Activated CD8-positive, alpha-beta memory T cell treated with anti-CD3 and anti-CD28 coated beads, Interleukin-2, amount 50 U/mL, for 24 hours (primary cell): ENCODE data around the gene KRT15.

Experiments
- DNase-seq: peaks from one replicate; pipeline ENCODE4 v3.0.0-alpha.2; 2020; ENCODE audit errors: extremely low read depth

The KRT15 gene

DNA sequence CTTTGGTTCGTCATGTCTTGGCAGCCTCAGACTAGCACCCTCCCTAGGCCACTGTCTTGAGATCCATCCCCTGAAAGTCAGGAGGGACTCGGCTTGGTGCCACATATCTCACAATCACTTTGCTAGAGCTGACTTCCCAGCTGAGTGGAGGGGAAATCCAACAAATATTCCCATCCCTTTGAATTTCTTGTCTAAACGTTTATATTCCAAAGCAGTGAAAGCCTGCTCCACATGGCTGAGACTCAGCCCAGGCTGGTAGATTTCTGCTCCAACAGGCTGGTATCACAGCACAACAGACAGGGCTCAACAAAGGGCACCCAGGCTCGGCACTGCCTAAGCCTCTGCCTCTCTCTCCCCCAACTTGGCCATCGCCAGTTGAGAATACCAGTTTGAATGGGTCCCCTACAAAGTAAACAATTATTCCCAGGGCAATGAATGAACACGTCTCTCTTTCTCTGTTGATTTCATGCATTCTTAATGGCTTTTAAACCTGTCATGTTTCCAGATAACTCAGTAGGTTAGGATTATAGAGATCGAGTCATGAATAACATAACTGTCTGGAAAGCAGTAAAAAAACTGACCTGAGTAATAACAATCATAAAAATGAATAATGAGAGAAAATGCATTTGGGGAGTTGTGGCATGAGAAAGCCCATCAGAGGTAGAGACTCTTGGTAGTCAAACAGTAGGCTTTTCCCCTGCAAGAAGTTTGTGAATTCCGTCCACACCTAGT, 14.3 kb downstream of the KRT15 start:
- no peak for DNase-seq

DNA sequence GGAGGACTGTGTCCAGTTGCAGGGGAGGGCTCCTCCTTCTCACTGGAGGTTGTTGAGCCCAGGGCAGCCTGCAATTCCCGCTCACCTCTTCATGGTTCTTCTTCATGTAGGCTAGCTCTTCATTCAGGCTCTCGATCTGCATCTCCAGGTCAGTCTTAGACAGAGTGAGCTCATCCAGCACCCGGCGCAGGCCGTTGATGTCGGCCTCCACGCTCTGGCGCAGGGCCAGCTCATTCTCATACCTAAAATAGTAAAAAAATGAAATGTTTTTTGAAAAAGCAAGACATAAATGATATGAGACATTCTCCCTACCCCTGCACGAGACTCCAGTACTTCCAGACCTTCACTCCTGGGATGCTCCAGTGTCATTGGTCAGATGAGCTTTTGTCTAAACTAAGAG, 15.5 kb downstream of the KRT15 start:
- DNase-seq, result no peak

DNA sequence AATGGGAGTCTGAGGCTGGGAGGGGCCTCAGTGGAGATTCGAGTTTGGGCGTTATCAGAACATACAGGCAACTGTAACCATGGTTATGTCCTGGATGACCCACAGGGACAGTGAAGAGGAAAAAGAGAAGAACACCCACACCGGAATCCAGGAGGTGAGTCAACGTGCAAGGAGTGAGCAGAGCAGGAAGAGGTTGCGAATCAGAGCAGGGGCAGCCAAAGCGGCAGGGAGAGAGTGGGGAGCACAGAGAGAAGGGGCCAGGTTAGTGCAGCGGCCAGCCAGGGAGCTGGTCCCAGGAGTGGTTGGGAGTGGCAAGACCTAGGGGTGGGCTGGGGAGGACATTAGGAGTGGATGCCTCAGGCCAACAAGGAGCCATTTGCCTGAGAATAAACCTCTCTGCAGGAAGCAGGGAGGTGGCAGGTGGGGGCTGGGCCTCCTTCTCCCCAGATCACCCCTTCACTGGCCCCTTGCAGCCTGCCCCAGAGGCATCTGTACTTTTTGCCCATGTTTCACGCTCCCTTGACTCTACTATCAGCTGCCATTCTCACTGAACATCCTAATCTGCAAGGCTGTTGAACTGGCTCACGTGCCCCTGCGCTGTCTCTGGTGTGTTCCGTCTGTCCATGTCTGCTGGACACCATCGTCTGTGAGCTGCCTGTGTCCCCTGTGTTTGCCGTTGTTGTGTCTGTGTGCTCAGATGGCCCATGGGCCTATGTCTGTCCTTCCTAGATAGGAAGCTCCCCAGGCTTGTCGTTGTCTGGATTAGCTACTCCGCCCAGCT, 18.4 kb downstream of the KRT15 start:
- no peak for DNase-seq

DNA sequence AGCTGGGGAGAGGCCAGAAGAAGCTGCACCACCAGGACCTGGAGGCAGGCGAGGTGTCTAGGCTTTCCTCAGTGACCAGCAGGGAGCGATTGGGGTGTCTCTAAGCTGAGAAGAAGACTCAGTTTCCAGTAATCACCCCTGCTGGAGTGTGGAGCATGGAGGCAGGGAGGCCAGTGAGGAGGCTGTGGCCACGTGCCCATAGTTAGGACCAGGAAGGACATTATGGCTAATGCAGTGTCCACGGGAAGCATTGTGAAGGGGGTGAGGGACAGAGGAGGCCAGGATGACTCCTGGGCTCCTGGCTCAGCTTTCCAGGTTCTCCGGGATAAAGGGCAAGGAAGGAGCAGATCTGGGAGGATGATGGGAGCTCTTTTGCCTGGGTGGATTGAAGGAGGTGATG, 19.0 kb downstream of the KRT15 start:
- DNase-seq, result no peak

DNA sequence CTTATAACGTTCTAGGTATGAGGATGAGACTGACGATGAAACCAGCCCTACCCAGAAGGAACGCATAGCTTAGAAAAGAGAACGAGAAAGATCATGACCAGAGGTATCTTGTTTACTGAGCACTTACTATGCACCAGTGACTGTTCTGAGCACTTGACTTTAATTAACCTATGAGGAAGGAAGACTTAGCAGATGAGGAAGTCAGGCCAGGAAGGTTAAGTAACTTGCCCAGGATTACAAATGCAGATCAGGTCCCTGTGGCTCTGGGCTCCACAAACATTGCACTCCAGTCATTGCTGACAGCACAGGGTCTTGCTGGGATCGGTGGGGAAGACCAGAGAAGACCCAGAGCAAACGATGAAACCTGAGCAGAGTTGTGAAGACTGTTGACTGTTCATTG, 20.4 kb downstream of the KRT15 start:
- no peak for DNase-seq

DNA sequence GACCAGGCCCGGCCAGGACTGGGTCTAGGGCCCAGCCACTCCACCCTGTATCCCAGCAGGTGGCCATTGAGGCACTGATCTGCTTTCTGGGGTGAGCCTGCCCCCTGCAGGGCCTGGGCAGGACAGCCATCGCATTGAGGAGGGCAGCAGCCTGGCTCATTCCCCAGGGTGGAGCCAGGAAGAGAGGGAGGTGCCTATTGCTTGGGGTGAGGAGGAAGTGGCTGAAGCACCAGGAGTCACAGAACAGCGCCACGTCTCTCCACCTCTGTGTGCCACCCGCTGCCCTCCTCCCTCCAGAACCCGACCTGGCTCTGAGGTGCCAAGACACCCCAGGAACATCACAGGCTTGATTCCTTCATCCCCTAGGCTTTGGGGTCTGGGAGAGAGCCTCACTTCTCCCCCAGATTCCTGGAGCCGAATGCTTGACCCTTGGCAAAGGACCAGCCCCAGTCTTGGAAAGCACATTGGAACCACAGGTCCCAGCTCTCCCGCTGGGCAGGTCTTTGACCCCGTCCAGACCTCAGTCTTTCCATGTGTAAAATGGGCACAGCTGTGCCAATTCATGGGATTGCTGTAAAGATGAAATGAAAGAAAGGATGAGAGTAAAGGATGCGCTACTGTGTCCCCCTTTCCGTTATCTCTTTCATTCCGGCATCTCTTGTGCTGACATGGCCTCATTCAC, 21.7 kb downstream of the KRT15 start:
- peak; percentile 34 for DNase-seq

DNA sequence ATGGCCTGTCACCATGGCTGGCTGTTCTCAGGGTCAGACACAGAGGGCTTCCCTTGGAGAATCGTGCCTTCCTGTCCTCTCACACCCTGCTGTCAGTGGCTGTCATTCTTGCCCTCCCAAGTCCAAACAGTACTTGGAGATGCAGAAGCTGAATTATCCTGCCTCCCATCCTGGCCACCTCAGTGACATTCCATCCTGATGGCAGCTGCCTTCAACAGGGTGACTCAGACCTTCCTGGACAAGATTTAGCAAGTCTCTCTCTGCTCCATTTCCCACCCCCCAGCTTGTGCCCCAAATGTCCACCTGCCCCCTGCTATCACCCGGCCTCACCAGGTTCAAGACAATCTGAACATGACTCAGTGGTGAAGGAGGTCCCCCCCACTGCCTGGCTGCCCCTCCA, 24.2 kb downstream of the KRT15 start:
- no peak for DNase-seq

DNA sequence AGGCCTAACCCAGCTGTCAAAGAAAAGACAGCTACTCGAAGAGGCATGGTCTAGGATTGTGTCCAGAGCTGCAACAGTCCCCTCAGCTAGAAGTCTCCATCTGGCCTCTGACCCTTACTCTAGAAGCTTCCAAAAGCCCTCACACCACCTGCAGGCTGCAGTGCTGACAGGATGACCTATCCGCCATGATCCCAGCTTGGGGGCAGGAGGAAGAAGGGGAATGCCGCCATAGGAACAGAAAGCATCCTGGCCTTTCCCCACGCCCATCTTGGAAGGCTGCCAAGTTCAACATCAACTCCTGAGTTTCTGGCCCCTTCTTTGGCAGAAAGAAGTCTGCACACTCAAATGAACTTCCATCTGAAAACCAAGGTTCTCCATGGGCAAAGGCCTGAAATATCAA, 25.9 kb downstream of the KRT15 start:
- DNase-seq, result no peak

DNA sequence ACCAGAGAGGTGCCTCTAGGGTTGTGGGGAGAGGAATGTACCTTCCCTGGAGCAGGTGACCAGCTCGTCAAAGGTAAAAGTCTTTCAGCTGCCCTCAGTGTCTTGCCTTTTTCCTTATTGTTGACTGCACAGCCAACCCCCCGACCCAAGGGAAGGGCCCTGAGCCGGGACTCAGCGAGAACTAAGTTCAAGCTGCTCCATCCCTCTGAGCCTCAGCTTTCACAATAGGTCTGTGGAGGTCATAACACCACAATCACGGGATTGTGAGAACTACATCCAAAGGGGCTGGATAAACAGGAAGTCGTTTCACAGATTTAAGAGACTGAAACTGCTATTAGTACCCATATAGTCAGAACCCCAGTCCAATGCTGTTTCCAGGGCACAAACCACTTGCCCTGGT, 26.3 kb downstream of the KRT15 start:
- no peak for DNase-seq

DNA sequence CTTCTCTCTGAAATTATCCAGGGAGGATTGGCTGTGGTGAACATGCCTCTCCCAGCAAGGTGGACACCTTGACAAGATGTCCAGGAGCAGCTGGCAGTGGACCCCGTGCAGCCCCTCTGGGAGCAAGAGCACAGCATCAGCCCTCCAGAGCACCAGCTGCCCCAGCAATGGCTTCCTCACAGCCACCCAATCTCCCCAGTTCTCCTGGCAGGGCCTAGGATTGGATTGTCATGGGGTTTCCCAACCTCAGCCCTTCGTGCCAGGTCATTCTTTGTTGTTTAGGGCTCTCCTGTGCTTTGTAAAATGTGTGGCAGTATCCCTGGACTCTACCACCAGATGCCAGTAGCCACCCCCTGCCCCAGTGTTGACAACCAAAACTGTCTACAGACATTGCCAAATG, 27.2 kb downstream of the KRT15 start:
- DNase-seq, result no peak

DNA sequence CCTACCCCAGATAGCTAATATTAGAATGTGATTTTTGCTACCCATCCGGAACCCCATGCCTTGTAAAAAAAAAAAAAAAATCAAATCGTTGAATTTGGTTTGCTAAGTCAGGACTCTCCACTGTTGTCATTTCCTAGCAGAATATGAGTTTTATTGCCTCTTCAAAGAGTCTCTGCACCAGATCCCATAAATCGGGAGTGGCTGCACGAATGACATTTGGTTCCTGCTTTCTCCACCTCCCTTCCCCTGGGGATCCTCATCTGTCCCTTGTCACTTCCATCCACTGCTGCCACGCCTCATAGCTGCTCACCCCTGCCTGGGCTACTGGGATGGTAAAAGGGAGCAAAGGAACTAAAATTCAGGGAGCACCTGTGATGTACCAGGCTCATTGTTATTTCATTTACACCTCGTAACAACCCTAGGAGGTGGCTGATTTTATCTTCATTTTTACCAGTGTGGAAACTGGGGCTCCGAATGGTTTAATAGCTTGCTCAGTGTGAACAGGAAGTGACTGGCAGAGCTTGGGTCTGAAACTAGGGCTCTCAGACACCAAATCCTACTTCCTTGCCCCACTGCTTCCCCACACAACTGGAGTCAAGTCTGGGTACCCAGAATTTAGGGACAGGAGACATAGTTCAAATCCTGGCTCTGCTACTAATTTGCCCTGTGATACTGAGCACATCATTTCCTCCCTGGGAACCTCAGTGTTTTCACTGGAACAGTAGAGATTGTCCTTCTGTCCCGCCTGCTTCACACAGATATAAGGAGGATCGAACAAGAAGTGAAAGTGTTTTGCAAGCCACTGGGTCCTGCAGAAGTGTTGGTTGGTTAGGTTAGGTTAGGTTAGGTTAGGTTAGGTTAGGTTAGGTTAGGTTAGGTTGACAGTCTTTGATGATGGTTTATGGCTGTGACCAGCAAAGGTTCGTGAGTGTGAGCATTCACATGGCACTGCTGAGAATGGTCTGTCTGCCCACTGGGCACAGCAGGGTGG, 28.4 kb downstream of the KRT15 start:
- DNase-seq, result no peak

DNA sequence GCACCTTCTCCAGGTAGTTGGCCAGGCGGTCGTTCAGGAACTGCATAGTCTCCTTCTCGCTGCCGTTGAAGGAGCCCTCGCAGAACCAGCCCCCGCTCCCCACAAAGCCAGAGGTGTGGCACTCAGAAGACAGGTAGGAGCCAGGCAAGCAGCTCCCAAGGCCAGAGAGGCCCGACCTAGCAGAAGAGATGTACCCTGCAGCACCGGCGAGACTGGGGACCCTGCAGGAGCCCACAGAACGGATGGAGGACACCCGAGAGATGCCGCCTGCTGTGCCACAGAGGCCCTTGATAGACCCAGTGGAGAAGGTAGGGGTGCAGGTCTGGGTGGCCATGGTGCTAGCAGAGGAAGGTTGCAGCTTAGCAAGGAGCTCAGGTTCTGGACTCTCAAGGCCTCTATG, 29.2 kb downstream of the KRT15 start, which contains the start of gene KRT36:
Gene KRT36 (minus strand): TSS at position 380 of the 400 bp plus-strand sequence. CDS start 46 bp downstream, at position 334.
- DNase-seq, result no peak

DNA sequence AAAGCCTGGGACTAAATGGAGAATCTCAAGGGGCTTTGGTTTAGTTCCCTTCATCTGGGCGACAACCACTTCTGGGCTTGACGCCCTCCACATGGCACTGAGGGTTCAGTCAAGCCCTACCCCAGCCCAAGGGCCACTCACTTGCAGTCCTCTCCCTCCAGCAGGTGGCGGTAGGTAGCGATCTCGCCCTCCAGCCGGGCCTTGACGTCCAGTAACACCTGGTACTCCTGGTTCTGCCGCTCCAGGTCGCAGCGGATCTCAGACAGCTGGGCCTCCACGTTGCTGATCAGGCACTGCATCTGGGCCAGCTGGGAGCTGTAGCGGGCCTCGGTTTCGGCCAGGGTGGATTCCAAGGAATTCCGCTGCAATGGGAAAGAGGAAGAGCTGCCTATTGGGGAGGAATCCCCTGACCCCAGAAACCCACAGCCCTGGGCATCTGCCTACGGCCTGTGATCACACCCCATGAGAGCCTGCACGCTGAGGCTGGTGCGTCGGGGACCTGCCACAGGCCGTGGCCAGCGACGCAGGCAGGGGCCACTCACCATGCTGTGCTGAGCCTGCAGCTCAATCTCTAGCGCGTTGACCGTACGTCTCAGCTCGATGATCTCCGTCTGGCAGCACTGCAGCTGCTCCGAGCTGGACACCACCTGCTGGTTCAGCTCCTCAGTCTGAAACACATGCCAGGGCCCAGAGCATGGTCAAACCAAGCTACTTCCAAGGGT, 31.7 kb downstream of the KRT15 start:
- DNase-seq, result no peak

DNA sequence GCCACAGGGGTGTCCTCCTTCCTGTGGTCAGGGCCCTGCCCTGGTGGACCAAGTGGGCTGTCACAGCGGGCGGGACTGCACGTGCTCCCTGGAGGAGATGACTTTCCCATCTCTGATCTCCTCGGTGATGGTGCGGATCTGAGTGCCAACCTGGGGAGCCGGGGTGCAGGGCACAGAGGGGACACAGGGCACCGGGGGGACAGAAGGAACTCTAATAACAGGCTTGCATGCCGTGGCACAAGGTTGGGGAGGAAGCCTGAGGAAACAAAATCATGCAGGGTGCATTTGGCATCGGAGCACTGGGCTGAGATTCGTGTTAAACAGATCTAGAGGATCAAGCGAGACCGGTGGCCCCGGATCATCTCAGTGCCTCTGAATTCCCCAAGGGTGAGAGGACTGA, 32.4 kb downstream of the KRT15 start:
- no peak for DNase-seq

DNA sequence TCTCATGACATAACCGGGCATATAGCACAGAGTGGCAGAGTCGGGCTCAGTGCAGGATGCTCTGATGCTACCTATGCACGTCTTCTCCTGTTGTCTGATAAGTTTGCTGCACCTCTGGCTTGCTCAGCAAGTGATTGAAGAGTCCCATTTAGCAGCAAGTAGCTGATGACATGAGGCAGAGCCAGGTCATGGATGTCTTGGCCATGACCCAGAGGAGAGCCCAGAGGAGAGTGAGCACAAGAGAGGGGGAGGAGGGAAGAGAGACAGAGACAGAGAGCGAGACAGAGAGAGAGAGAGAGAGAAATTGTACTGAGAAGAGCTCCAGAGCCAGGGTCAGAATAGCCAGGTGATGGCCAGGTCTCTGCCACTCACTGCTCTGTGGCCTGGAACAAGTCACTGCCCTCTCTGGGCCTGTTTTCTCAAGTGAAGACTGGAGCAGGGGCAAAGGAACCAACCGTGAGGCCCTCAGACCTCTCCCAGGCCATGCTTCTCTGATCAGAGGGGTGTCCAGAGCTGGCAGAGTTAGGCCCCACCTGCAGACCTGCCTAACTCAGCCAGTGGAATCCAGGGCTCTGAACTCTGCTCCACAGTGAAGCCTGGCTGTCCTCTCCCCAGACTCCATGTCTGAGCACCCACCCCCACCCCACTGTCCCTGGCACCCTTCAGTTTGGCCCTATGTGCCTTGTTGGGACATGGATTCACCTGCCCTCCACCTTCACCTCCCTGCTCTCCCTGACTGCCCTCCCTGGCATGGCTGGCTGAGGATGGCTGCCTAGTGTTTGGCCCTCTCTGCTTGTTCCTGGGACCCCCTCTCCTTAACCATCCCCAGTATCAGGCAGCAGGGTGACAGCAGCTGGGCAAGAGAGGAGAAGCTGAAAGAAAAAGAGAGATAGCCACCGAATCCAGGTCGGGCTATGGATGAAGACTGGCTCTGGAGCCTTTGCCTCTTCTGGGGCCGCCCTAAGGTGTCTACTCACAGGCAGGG, 33.5 kb downstream of the KRT15 start:
- DNase-seq, result no peak

DNA sequence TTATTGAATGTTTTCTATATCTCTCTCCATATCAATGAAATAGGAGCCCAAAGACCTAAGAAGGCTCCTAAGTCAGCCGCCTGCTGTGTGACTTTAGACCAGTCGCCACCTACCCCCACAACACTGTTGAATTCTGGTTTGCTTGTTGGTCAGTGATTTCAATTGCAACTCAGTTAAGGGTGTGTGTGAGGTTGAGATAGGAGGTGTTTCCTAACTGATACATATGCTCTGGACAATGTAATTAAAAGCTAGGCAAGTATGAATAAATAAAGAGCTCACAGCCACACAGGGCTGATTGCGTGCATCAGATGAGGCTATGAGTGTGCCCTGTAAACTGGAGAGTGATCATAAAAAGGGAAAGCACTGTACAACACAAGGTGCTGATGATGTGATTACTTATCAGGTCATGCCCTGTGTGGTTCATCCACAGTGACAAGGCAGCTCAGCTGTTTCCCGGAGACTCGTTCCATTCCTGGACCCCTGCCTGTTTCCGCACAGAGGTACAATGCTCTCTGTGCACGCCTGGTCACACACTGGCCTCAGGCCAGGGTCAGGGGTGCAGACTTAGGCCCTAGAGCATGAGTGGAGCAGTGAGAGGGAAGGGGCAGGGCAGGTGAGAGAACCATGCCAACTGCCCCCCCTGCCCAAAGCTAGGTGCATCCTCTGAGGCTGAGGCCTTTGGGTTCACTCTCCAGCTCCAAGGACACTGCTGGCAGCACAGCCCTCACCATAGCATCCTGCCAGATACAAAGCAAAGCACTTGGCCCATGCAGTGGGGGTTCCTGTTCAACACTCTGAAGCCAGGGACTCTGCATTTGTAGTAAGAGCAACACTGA, 34.5 kb downstream of the KRT15 start:
- no peak for DNase-seq

DNA sequence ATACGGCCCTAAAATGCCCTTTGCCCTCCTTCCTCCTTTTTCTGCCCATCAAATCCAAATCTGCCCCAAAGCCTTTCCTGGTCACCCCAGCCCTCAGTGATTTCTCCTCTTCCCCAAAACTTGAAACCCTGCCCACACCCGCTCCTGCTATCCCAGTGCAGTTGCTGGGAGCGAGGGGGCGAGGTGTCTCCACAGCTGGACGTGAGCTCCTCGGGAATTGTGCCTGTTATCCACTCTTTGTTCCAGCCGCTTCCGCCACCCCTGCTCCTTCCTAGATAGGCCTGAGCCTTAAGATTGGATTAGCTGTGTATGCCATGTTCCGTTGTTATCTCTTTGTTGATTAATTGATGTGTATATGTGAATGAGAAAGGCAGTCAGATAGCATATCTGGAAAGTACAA, 35.2 kb downstream of the KRT15 start:
- DNase-seq, result no peak

DNA sequence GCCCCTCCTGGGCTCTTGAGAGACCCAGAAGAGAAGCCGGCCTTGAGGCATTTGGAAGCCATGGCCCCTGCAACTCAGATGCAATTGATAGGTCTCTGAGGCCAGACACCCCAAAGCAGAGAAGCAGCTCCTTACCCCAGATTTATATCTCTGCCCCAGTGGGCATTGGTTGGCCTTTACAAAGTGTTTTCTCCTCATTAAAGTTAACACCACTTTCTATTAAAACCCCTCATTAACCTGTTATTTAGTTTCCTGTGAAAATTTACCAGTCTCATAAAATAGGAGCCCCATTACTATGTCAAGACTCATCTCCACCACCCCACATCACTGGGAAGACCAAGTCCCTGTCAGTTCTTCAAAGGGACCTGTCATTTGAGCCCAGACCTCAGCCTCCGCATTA, 37.7 kb downstream of the KRT15 start, which contains the start of gene KRT35:
Gene KRT35 (minus strand): TSS at position 116 of the 400 bp plus-strand sequence. CDS start 54 bp downstream, at position 62.
- no peak for DNase-seq

DNA sequence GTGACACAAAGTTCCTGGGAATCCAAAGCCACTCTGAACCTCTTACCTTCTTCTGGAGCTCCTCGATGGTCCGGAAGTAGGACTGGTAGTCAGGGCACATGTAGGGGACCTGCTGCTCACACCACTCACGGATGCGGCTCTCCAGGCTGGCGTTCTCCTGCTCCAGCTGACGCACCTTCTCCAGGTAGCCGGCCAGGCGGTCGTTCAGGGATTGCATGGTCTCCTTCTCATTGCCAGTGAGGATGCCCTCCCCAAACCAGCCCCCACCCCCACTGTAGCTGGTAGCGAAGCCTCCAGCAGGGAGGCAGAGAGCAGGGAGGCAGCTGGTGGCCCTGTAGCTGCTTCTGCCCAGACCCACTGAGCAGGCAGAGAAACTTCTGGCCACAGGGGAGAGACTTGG, 38.1 kb downstream of the KRT15 start:
- DNase-seq, result no peak
